HUES6 (cell line): ENCODE measurements around the gene FXYD2.
"Not testable (repeated sequence)": the region's sequence is repeated elsewhere in the genome, so short reads cannot be mapped to it uniquely, and the experiment has no call there.

ENCODE experiments used
- H3K27ac ChIP-seq: 2 replicates; pipeline ENCODE4 v1.7.0; 2013; ENCODE audit warnings: low read depth, mild to moderate bottlenecking, low read length, inconsistent platforms
- H3K27me3 ChIP-seq: 2 replicates; pipeline ENCODE4 v1.6.1; 2013; ENCODE audit warnings: low read length; ENCODE audit not compliant: control insufficient read depth, insufficient read depth
- H3K36me3 ChIP-seq: 2 replicates; pipeline ENCODE4 v1.6.1; 2013; ENCODE audit warnings: low read length; ENCODE audit not compliant: control insufficient read depth, insufficient read depth
- H3K4me1 ChIP-seq: 2 replicates; pipeline ENCODE4 v1.6.1; 2013; ENCODE audit warnings: low read length; ENCODE audit not compliant: control insufficient read depth, insufficient read depth
- H3K4me3 ChIP-seq: 2 replicates; pipeline ENCODE4 v1.5.1; 2013; ENCODE audit warnings: low read depth, low read length
- H3K9ac ChIP-seq: one replicate; pipeline ENCODE4 v1.6.1; 2013; ENCODE audit warnings: mild to moderate bottlenecking, low read length
- H3K9me3 ChIP-seq: 2 replicates; pipeline ENCODE4 v1.6.1; 2013; ENCODE audit warnings: low read depth, low read length; ENCODE audit not compliant: control insufficient read depth, insufficient read depth

Gene FXYD2

GRCh38 chr11:117866526-117866925, 42.0 kb upstream of the FXYD2 start:
- Histone ChIP-seq H3K27me3 (peaks cover 39% of the 10 kb centered on the region; the same call in 1 of the 2 replicates), H3K4me1 (peaks cover 41% of the 10 kb centered on the region), H3K36me3 (no peaks in the 10 kb centered on the region), H3K9me3 (no peaks in the 10 kb centered on the region), H3K4me3 (no peak overlapping the region), H3K27ac (no peak overlapping the region), H3K9ac (no peak overlapping the region)

DNA sequence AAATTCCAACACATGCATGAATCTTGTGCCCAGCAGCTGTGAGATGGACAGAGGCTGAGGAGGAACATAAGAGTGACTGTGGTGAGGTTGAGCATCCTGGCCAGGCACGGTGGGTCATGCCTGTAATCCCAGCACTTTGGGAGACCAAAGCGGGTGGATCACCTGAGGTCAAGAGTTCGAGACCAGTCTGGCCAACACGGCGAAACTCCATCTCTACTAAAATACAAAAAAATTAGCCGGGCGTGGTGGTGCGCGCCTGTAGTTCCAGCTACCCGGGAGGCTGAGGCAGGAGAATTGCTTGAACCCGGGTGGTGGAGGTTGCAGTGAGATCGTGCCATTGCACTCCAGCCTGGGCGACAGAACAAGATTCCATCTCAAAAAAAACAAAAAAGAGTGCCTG, 41.0 kb upstream of the FXYD2 start:
- H3K9ac ChIP-seq, H3K4me3 ChIP-seq, H3K36me3 ChIP-seq, H3K9me3 ChIP-seq, H3K27ac ChIP-seq: not testable (repeated sequence)
- peaks cover 45% of the 10 kb centered on the region for H3K4me1 ChIP-seq
- peaks cover 32% of the 10 kb centered on the region; the same call in 1 of the 2 replicates for H3K27me3 ChIP-seq

DNA sequence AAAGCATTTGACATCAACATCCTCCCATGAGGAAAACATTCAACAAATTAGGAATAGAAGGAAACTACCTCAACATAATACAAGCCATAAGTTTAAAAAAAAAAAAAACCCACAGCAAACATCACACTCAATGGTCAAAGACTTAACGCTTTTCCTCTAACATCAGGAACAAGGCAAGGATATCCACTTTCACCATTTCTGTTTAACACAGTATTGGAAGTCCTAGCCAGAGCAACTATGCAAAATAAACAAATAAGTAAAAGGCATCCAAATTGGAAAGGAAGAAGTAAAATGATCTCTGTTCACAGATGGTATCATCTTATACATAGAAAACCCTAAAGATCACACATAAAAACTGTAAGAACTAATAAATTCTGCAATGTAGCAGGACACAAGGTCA, 38.8 kb upstream of the FXYD2 start:
- no peak overlapping the region for H3K27ac ChIP-seq
- peaks cover 17% of the 10 kb centered on the region; the same call in 1 of the 2 replicates for H3K27me3 ChIP-seq
- H3K4me1 ChIP-seq = peaks cover 24% of the 10 kb centered on the region
- H3K9ac ChIP-seq = no peak overlapping the region
- H3K36me3 ChIP-seq = no peaks in the 10 kb centered on the region
- H3K9me3 ChIP-seq = no peaks in the 10 kb centered on the region
- no peak overlapping the region for H3K4me3 ChIP-seq

- no peaks in the 10 kb centered on the region for H3K36me3 ChIP-seq
- H3K4me1 ChIP-seq = peaks cover 17% of the 10 kb centered on the region
- peaks cover 10% of the 10 kb centered on the region; the same call in 1 of the 2 replicates for H3K27me3 ChIP-seq
- no peaks in the 10 kb centered on the region for H3K9me3 ChIP-seq
- H3K27ac ChIP-seq = no peak overlapping the region
- H3K9ac ChIP-seq = no peak overlapping the region
- no peak overlapping the region for H3K4me3 ChIP-seq
Measured at GRCh38 chr11:117862753-117863152, 38.2 kb upstream of the FXYD2 start.

- Histone ChIP-seq H3K4me3 (no peak overlapping the region), H3K4me1 (peaks cover 16% of the 10 kb centered on the region), H3K27ac (no peak overlapping the region), H3K36me3 (no peaks in the 10 kb centered on the region), H3K27me3 (peaks cover 5% of the 10 kb centered on the region; the same call in 1 of the 2 replicates), H3K9me3 (no peaks in the 10 kb centered on the region), H3K9ac (no peak overlapping the region)
Measured at GRCh38 chr11:117862019-117862725, 37.6 kb upstream of the FXYD2 start.

GRCh38 chr11:117861151-117862018, 36.8 kb upstream of the FXYD2 start:
- Histone ChIP-seq H3K27ac (no peak overlapping the region), H3K9me3 (no peaks in the 10 kb centered on the region), H3K27me3 (no peaks in the 10 kb centered on the region; the same call in 1 of the 2 replicates), H3K36me3 (no peaks in the 10 kb centered on the region), H3K4me3 (no peak overlapping the region), H3K4me1 (peaks cover 16% of the 10 kb centered on the region), H3K9ac (no peak overlapping the region)

DNA sequence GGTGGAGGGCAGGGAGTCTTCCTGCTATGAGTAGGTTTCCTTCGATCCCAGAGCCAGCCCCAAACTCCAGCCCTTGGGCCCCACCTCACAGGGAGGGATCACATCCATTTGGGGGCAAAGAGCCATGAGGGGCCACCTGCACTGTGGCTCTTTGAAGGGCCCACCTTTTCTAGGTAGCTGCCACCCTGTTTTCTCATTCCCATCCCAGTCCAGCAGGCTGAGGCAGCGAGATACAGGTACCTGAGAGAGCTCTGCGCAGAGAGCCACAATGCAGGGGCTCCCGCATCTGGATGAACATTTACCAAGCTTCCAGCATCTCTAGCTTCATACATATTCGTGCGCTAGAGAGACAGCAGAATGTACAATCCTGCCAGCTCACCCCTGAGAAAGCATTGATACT, 35.6 kb upstream of the FXYD2 start:
- Histone ChIP-seq H3K9ac (no peak overlapping the region), H3K27ac (no peak overlapping the region), H3K36me3 (no peaks in the 10 kb centered on the region), H3K4me3 (no peak overlapping the region), H3K27me3 (no peaks in the 10 kb centered on the region), H3K4me1 (peaks cover 22% of the 10 kb centered on the region), H3K9me3 (no peaks in the 10 kb centered on the region)

- Histone ChIP-seq H3K9ac (no peak overlapping the region), H3K27me3 (no peaks in the 10 kb centered on the region), H3K9me3 (no peaks in the 10 kb centered on the region), H3K36me3 (no peaks in the 10 kb centered on the region), H3K4me1 (peaks cover 22% of the 10 kb centered on the region), H3K4me3 (no peak overlapping the region), H3K27ac (no peak overlapping the region)
Measured at GRCh38 chr11:117859488-117860112, 35.1 kb upstream of the FXYD2 start.

- H3K27ac ChIP-seq = no peak overlapping the region
- no peak overlapping the region for H3K4me3 ChIP-seq
- no peaks in the 10 kb centered on the region for H3K36me3 ChIP-seq
- no peaks in the 10 kb centered on the region for H3K9me3 ChIP-seq
- H3K9ac ChIP-seq = no peak overlapping the region
- H3K4me1 ChIP-seq = peaks cover 22% of the 10 kb centered on the region
- H3K27me3 ChIP-seq = no peaks in the 10 kb centered on the region
Measured at GRCh38 chr11:117859061-117859460, 34.5 kb upstream of the FXYD2 start.

GRCh38 chr11:117857734-117858414, 33.3 kb upstream of the FXYD2 start:
- Histone ChIP-seq H3K36me3 (no peaks in the 10 kb centered on the region), H3K4me3 (no peak overlapping the region), H3K27ac (no peak overlapping the region), H3K4me1 (peaks cover 22% of the 10 kb centered on the region), H3K9me3 (peaks cover 3% of the 10 kb centered on the region; the same call in 1 of the 2 replicates), H3K27me3 (no peaks in the 10 kb centered on the region), H3K9ac (no peak overlapping the region)
